Testis (tissue), 3 donors: ENCODE results near the gene SLC30A10. TPM values are rescaled to one million over a fixed set of nuclear protein-coding genes. Genes with fewer than 3 reads are reported as not detected.
"Not testable (repeated sequence)": the region's sequence is repeated elsewhere in the genome, so short reads cannot be mapped to it uniquely, and the experiment has no call there.

Experiments used
- DNase-seq: peaks from one replicate; pipeline ENCODE4 v3.0.0-alpha.2; 2019
- H3K27ac ChIP-seq, 2 donors: fragments of 200-600 bp; sonication (generic); one replicate each; pipeline ENCODE4 v1.5.1; 2019
- H3K27me3 ChIP-seq: fragments of 200-600 bp; sonication (generic); one replicate; pipeline ENCODE4 v1.5.1; 2019
- H3K36me3 ChIP-seq: fragments of 200-600 bp; sonication (generic); one replicate; pipeline ENCODE4 v1.5.1; 2017; ENCODE audit warnings: low read depth; ENCODE audit errors: missing control alignments
- H3K4me1 ChIP-seq: fragments of 200-600 bp; sonication (generic); one replicate; pipeline ENCODE4 v1.5.1; 2019
- H3K4me3 ChIP-seq, 2 donors: fragments of 200-600 bp; sonication (generic); one replicate each; pipeline ENCODE4 v1.5.1; 2017 to 2019
- H3K9me3 ChIP-seq: fragments of 200-600 bp; sonication (generic); one replicate; pipeline ENCODE4 v1.5.1; 2017
- POLR2A ChIP-seq: fragments of 450-650 bp; IDR thresholded peaks from one replicate; pipeline ENCODE4 v1.6.1; 2017; ENCODE audit warnings: antibody characterized with exemption, mild to moderate bottlenecking, moderate library complexity
- WGBS, 2 donors: methylation state at CpG; one replicate each; pipeline ENCODE4 v1.1.5; 2018; 5-methylcytosine and 5-hydroxymethylcytosine counted together
- intact Hi-C: fragments of 100-400 bp; cut with DNase I; formaldehyde crosslinking; loops from one replicate; pipeline ENCODE4 v1.15.1; 2023; ENCODE audit warnings: low total_unique reads
- polyA plus RNA-seq: library from polyadenylated mRNA; stranded (reverse); fragments of 350-450 nt; fragmentation: Illumina TruSeq; extraction: RNeasy Lipid Tissue Mini Kit (QIAGEN cat#74804); gene quantifications from one replicate; pipeline ENCODE4 v1.2.3, GENCODE V29; 2014; ENCODE audit warnings: low read depth, low replicate concordance; ENCODE audit not compliant: insufficient read depth
- total RNA-seq, 2 donors: library from RNA; depleted of rRNA; stranded (reverse); fragments of >200 nt; gene quantifications; one replicate each; pipeline ENCODE4 v1.2.3, GENCODE V29; 2016
- TF ChIP-seq, protein P1 (sequence below), 3 experiments: fragments of 450-650 bp in 2 of 3; fragments of 200-600 bp in 1 of 3; sonication (generic) in 1 of 3; IDR thresholded peaks; one replicate each; pipeline ENCODE4 v1.5.1; 2016 to 2019; ENCODE audit warnings: antibody characterized with exemption in 3 of 3, mild to moderate bottlenecking in 2 of 3, moderate library complexity in 1 of 3

Gene SLC30A10
- total and polyA plus RNA-seq, 3 donors from 2014 or later, result 2.2 to 4.0 (median 2.4) TPM

DNA sequence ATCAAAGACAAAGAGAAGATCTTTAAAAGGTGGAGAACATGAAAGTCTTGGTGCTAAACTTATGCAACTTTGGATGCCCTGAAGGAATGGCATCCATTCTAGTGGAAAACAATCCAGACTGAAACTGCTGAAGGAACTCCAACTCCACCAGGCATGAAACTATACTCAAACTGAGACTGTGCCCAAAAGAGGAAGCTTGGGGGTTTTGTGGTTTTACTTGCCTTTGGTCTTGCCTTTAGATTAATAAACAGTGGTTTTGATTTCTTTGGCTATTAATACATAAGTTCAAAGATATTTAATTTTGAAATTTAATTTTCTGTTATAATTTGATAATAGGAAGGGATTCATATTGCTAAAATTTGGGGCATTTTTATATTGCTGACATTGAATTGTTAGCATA, 17.4 kb upstream of the SLC30A10 start:
- no peaks in the 10 kb centered on the region for H3K9me3 ChIP-seq
- intact Hi-C loops, result no loop called here
- no peaks in the 10 kb centered on the region for H3K27me3 ChIP-seq
- H3K4me3 ChIP-seq, result no peak overlapping the region
- TF ChIP-seq POLR2A, result no peak
- TF ChIP-seq, protein P1, sequence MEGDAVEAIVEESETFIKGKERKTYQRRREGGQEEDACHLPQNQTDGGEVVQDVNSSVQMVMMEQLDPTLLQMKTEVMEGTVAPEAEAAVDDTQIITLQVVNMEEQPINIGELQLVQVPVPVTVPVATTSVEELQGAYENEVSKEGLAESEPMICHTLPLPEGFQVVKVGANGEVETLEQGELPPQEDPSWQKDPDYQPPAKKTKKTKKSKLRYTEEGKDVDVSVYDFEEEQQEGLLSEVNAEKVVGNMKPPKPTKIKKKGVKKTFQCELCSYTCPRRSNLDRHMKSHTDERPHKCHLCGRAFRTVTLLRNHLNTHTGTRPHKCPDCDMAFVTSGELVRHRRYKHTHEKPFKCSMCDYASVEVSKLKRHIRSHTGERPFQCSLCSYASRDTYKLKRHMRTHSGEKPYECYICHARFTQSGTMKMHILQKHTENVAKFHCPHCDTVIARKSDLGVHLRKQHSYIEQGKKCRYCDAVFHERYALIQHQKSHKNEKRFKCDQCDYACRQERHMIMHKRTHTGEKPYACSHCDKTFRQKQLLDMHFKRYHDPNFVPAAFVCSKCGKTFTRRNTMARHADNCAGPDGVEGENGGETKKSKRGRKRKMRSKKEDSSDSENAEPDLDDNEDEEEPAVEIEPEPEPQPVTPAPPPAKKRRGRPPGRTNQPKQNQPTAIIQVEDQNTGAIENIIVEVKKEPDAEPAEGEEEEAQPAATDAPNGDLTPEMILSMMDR (IDR thresholded peaks at IDR 0.05), result no peak
- no peak overlapping the region for H3K27ac ChIP-seq
- H3K4me1 ChIP-seq, result no peaks in the 10 kb centered on the region
- H3K36me3 ChIP-seq, result no peaks in the 10 kb centered on the region
- no peak for DNase-seq

DNA sequence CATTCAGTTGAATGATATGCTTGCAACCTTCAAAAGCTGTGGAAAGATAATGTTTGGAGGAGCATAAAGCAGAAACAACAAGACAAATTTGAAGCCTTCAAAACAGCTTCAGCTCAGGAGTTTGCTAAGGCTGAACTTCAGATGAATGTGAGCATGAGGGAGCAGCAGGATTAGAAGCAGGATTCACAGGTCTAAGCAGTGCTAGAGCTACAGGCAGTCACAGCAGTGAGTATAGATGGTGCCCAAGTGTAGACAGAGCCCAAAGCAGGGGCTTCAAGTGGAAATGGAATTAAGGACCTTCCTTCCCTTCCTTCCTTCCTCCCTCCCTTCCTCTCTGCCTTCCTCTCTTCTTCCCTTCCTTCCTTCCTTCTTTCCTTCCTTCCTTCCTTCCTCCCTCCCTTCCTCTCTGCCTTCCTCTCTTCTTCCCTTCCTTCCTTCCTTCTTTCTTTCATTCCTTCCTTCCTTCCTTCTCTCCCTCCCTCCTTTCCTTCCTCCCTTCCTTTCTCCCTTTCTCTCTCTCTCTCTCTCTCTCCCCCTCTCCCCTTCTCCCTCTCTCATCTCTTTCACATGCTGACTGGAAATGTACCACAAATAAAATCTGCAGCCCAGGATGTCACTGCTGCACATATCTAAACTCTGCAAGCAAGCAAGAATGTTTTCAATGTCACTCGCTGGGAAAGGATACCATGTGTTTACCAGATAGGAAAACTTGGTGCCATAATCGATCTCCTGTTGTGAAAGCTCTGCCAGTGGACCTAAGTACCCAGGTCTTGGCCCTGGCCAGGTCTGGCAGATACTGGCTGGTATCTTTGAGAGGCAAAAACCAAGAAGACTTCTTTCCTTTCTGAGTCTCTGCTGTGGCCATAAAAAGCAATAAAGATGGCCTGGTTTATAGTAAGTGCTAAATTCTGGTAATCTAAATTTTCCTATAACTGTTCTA, 13.1 kb upstream of the SLC30A10 start:
- H3K36me3 ChIP-seq, result no peaks in the 10 kb centered on the region
- H3K27me3 ChIP-seq, result no peaks in the 10 kb centered on the region
- TF ChIP-seq, protein P1 (IDR thresholded peaks at IDR 0.05), result no peak
- TF ChIP-seq POLR2A, result no peak
- no peaks in the 10 kb centered on the region for H3K4me1 ChIP-seq
- no peak for DNase-seq
- H3K4me3 ChIP-seq, result no peak overlapping the region
- no peak overlapping the region for H3K27ac ChIP-seq
- 64 to 86% methylated on average over 2 of the region's 2 CpGs for WGBS, 2 donors
- intact Hi-C loops, result no loop called here
- H3K9me3 ChIP-seq, result no peaks in the 10 kb centered on the region

DNA sequence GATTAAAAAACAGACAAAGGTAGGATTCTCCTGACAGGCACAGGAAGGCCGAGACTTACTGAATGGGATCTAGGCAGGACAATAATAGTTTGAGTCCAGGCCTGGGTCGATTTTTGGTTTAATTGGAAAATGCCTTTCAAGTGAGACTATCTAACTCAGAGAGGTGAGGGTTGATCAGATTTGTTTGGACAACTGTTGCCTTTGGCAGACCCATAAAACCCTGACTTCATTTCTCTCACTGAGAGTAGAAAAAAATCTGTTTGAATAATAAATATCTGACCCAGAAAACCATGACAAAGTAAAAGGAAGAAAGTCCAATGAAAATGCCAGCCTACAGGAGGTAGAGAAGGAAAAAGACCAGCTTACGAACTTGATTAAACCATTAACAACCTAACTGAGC, 12.3 kb upstream of the SLC30A10 start:
- WGBS, 2 donors, result 70 to 75% methylated on average over 3 of the region's 3 CpGs
- DNase-seq, result no peak
- Histone ChIP-seq H3K4me1 (no peaks in the 10 kb centered on the region), H3K27me3 (no peaks in the 10 kb centered on the region), H3K9me3 (no peaks in the 10 kb centered on the region), H3K4me3 (no peak overlapping the region), H3K36me3 (no peaks in the 10 kb centered on the region), H3K27ac (no peak overlapping the region)
- TF ChIP-seq, protein P1 (IDR thresholded peaks at IDR 0.05), result no peak
- no peak for TF ChIP-seq POLR2A
- intact Hi-C loops, result no loop called here

DNA sequence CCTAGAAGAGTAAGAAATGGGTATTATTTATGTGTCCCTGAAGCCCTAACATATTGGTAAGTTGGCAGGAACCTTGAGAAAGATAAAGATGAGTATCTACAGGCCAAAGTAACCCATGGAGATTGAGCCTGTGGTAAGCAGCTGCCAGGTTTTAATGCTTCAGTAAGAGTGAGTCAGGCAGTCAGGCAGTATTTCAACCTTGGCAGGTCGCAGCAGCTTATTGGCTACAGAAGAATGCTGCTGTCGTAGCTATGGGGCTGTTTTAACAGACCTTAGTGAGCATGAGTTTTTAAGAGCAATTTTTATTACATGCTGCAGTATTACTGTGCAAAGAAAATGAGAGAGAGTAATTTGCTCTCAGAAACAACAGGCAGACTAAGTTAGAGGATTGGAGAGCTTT, 10.3 kb upstream of the SLC30A10 start:
- H3K9me3 ChIP-seq, result no peaks in the 10 kb centered on the region
- TF ChIP-seq, protein P1 (IDR thresholded peaks at IDR 0.05), result no peak
- no peak for TF ChIP-seq POLR2A
- no peaks in the 10 kb centered on the region for H3K27me3 ChIP-seq
- intact Hi-C loops, result no loop called here
- no peak overlapping the region for H3K4me3 ChIP-seq
- DNase-seq, result no peak
- no peaks in the 10 kb centered on the region for H3K4me1 ChIP-seq
- 48 to 54% methylated on average over 2 of the region's 2 CpGs for WGBS, 2 donors
- H3K27ac ChIP-seq, result no peak overlapping the region
- no peaks in the 10 kb centered on the region for H3K36me3 ChIP-seq

DNA sequence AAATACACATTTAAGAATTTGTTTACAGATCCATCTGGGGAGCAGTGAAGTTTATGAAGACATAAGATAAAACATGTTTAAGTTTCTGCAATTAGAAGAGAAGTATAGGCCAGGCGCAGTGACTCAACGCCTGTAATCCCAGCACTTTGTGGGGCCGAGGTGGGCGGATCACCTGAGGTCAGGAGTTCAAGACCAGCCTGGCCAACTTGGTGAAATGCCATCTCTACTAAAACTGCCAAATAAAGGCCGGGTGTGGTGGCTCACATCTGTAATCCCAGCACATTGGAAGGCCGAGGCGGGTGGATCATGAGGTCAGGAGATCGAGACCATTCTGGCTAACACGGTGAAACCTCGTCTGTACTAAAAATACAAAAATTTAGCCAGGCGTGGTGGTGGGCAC, 5.4 kb upstream of the SLC30A10 start:
- intact Hi-C loops, DNase-seq, H3K4me3 ChIP-seq, H3K4me1 ChIP-seq, H3K36me3 ChIP-seq, H3K27me3 ChIP-seq, H3K9me3 ChIP-seq, H3K27ac ChIP-seq: not testable (repeated sequence)
- WGBS, 2 donors, result 89 to 93% methylated on average over 10 to 11 of the region's 11 CpGs
